ENCODE results near the gene HSPA12B. TPM values are rescaled to one million over a fixed set of nuclear protein-coding genes. Genes with fewer than 3 reads are reported as not detected.

Gene HSPA12B
- total and polyA plus RNA-seq, 2 of the 13 experiments (the other 11 are each of a cell fraction or from before 2014, with no cell fraction given) = 0.01 TPM; not detected in 1

DNA sequence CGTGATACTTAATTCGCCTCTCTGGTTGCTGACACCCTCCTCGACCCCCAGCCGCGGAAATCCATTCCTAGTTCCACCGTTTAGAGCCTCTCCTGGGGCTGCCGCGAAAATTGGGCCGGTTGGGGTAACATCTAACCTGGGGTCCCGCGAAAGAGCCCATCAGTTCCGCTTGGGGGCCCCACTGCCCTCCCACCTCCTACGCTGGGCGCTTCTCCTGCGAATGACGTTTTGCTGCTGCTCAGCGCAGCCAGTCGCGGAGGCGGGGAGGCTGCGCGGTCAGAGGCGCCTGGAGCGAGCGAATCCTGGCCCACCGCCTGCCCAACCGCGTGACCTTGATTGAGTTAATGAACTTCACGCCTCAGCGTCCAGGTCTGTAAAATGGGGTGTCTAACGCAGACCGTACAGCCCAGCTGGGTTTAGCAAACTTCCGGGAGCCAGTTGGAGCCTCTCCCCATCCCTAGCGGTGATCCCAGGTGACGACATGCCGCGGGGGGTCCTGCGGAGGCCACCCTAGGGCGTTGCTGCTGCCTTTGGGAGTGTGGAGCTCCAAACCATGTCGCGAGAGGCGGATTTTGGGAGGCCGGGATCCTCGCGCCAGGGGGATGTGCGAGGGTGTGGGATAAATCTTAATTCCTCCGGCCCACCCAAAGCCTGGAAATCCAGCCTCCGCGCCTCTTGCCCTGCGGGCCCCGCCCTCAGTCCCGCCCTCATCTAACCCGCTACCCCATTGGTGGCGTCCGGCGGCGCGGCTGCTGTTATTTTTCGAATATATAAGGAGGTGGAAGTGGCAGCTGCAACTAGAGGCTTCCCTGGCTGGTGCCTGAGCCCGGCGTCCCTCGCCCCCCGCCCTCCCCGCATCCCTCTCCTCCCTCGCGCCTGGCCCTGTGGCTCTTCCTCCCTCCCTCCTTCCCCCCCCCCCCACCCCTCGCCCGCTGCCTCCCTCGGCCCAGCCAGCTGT, 63.3 kb downstream of the HSPA12B start, which contains the start of gene CDC25B (continued):
- TF ChIP-seq ZNF318 (CRISPR knock-in tag; IDR thresholded peaks at IDR 0.05) (no peak; the same call in 1 of the 2 replicates), ZFP37 (CRISPR knock-in tag; IDR thresholded peaks at IDR 0.05; ENCODE audit: borderline replicate concordance) (peak; percentile 42; the same call in 1 of the 2 replicates), FOXP1 (IDR thresholded peaks at IDR 0.05) (no peak), FOXP1 (CRISPR knock-in tag; IDR thresholded peaks at IDR 0.05) (0 out of 2 replicates have a peak, but pooled peaks have one; percentile 4), GABPA (IDR thresholded peaks at IDR 0.05; ENCODE audit: low read depth, low read length) (no peak), GABPA (CRISPR knock-in tag; IDR thresholded peaks at IDR 0.05; ENCODE audit: low read depth) (peak; percentile 72), CEBPG (CRISPR knock-in tag; IDR thresholded peaks at IDR 0.05) (peak; percentile 45; the same call in 1 of the 2 replicates), ARID3A (IDR thresholded peaks at IDR 0.05; ENCODE audit: low read depth, low read length) (peak; percentile 37; the same call in 1 of the 2 replicates), DR1 (CRISPR knock-in tag; IDR thresholded peaks at IDR 0.05) (no peak; the same call in 1 of the 2 replicates), ZNF414 (CRISPR knock-in tag; IDR thresholded peaks at IDR 0.05) (peak; percentile 79; the same call in 1 of the 2 replicates), ZNF577 (CRISPR knock-in tag; IDR thresholded peaks at IDR 0.05; ENCODE audit: borderline replicate concordance, low read depth) (0 out of 2 replicates have a peak, but pooled peaks have one; percentile 59)
- TF ChIP-seq, protein P1, sequence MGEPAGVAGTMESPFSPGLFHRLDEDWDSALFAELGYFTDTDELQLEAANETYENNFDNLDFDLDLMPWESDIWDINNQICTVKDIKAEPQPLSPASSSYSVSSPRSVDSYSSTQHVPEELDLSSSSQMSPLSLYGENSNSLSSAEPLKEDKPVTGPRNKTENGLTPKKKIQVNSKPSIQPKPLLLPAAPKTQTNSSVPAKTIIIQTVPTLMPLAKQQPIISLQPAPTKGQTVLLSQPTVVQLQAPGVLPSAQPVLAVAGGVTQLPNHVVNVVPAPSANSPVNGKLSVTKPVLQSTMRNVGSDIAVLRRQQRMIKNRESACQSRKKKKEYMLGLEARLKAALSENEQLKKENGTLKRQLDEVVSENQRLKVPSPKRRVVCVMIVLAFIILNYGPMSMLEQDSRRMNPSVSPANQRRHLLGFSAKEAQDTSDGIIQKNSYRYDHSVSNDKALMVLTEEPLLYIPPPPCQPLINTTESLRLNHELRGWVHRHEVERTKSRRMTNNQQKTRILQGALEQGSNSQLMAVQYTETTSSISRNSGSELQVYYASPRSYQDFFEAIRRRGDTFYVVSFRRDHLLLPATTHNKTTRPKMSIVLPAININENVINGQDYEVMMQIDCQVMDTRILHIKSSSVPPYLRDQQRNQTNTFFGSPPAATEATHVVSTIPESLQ (CRISPR knock-in tag; conservative IDR thresholded peaks at IDR 0.05) = no peak
- TF ChIP-seq, protein P2, sequence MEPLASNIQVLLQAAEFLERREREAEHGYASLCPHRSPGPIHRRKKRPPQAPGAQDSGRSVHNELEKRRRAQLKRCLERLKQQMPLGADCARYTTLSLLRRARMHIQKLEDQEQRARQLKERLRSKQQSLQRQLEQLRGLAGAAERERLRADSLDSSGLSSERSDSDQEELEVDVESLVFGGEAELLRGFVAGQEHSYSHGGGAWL (CRISPR knock-in tag; IDR thresholded peaks at IDR 0.05) = 0 out of 2 replicates have a peak, but pooled peaks have one; percentile 33

Measured in HepG2 (cell line).